Activated naive CD4-positive, alpha-beta T cell treated with anti-CD3 and anti-CD28 coated beads for 36 hours (primary cell): ENCODE results near the gene NCKAP1. TPM values are rescaled to one million over a fixed set of nuclear protein-coding genes. Genes with fewer than 3 reads are reported as not detected.
"Not testable (repeated sequence)": the region's sequence is repeated elsewhere in the genome, so short reads cannot be mapped to it uniquely, and the experiment has no call there.

Experiments used
- CTCF ChIA-PET: fragments of 350-600 bp; sonication (Branson Sonifier 250); formaldehyde crosslinking; loops from one replicate; lab custom pipeline; 2021; ENCODE audit warnings: antibody characterized with exemption; lab: Charles Lee
- DNase-seq: peaks from one replicate; pipeline ENCODE4 v3.0.0-alpha.2; 2020
- H3K27ac Mint-ChIP-seq: one replicate; pipeline ENCODE4 v1.8.0; 2021; ENCODE audit warnings: mild to moderate bottlenecking, mixed read lengths
- H3K27me3 Mint-ChIP-seq: one replicate; pipeline ENCODE4 v1.8.0; 2021; ENCODE audit warnings: low read depth, mixed read lengths
- H3K36me3 Mint-ChIP-seq: one replicate; pipeline ENCODE4 v1.8.0; 2021; ENCODE audit warnings: low read depth, mixed read lengths
- H3K4me1 Mint-ChIP-seq: one replicate; pipeline ENCODE4 v1.8.0; 2021; ENCODE audit warnings: low read depth, mixed read lengths
- H3K4me3 Mint-ChIP-seq: one replicate; pipeline ENCODE4 v1.8.0; 2021; ENCODE audit warnings: mild to moderate bottlenecking, moderate library complexity, mixed read lengths
- H3K9me3 Mint-ChIP-seq: one replicate; pipeline ENCODE4 v1.8.0; 2021; ENCODE audit warnings: mixed read lengths
- intact Hi-C: fragments of 100-400 bp; cut with micrococcal nuclease; formaldehyde crosslinking; loops from one replicate; pipeline ENCODE4 v1.15.1; 2023
- total RNA-seq, 2 experiments: library from RNA; stranded (reverse); gene quantifications; one replicate each; pipeline ENCODE4 v1.2.3, GENCODE V29; 2021

Gene NCKAP1
- total RNA-seq, 2 experiments from 2014 or later: 10.6 to 11.9 TPM

DNA sequence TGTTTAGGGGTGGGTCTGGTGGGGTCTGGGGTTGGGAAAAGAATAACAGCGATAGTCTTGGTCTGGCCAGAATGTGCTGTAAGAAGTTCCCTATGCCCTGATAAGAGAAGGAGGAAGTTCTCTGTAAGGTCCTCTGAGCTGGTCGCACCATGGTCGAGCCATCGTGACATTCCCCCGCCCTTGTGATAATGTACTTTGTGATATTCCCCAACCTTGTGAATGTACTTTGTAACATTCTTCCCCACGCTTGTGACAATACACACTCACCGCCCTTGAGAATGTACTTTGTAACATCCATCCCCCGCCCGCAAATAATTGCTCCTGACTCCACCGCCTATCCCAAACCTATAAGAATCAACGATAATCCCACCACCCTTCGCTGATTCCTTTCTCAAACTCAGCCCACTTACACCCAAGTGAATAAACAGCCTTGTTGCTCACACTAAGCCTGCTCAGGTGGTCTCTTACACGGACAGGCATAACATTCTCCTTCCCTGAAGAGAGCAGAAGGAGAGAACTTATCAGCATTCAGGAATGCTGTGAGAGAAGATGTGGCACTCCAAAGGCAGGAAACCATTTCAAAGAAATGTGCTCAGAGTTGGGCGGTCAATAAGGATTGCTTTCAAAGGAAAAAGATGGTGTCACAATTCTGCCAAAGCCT is 22.4 kb upstream of the NCKAP1 start:
- H3K4me3 Mint-ChIP-seq: no peak overlapping the region
- no peaks in the 10 kb centered on the region for H3K36me3 Mint-ChIP-seq
- peaks cover 14% of the 10 kb centered on the region for H3K27me3 Mint-ChIP-seq
- no peaks in the 10 kb centered on the region for H3K9me3 Mint-ChIP-seq
- H3K4me1 Mint-ChIP-seq: peaks cover 3% of the 10 kb centered on the region
- CTCF ChIA-PET: interaction anchor here (0.5 to 0.9 kb wide), 3 partner anchors 9 to 65 kb away, joined by 3 read pairs; no protein-coding TSS in a partner anchor
- H3K27ac Mint-ChIP-seq: no peak overlapping the region
- intact Hi-C loops: no loop called here
- no peak for DNase-seq

- Mint-ChIP-seq H3K36me3 (no peaks in the 10 kb centered on the region), H3K9me3 (no peaks in the 10 kb centered on the region), H3K4me3 (no peak overlapping the region), H3K27me3 (peaks cover 14% of the 10 kb centered on the region), H3K4me1 (peaks cover 3% of the 10 kb centered on the region), H3K27ac (no peak overlapping the region)
- intact Hi-C loops: no loop called here
- no peak for DNase-seq
- CTCF ChIA-PET: interaction anchor here (0.7 to 1.4 kb wide), 3 partner anchors 11 to 223 kb away, joined by 3 to 4 read pairs (median 3); no protein-coding TSS in a partner anchor
Measured at GRCh38 chr2:183059561-183059960, 21.3 kb upstream of the NCKAP1 start.

DNA sequence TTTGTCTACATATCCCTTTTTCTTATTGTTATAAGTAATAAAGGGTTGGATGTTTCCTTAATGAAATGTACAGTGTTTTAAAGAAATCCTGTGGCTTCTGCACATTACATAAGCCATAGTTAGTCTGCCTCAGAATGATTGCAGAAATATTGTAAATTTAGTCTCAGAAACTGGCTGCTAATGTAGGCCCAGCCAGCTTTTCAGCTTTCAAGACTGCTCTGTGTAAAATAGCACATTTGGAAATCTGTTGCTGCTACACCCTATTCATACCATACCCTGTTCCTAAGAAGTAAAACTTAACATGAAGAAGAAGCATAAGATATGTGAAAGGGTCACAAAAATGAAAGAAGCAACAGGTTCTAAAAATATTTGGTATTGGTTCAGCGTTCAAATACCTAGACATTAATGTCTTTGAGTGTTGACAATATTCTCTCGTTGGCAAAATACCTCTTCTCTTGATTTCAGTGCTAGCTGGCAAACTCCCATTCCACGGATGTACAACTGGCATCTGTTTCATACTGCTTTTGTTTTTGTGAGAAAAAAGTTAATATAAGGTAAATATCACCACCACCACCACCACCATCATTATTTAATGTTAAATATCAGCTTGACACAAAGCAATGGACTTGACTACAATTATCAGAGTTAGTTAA is 19.2 kb upstream of the NCKAP1 start:
- CTCF ChIA-PET: interaction anchor here (0.7 kb wide), 1 partner anchor 21 kb away, joined by 5 read pairs; no protein-coding TSS in a partner anchor
- Mint-ChIP-seq H3K9me3 (no peaks in the 10 kb centered on the region), H3K36me3 (no peaks in the 10 kb centered on the region), H3K27ac (no peak overlapping the region), H3K4me1 (peaks cover 3% of the 10 kb centered on the region), H3K27me3 (peaks cover 13% of the 10 kb centered on the region), H3K4me3 (no peak overlapping the region)
- intact Hi-C loops: no loop called here
- no peak for DNase-seq

- Mint-ChIP-seq H3K4me3 (no peak overlapping the region), H3K27ac (no peak overlapping the region), H3K4me1 (no peaks in the 10 kb centered on the region), H3K27me3 (peaks cover 20% of the 10 kb centered on the region), H3K9me3 (no peaks in the 10 kb centered on the region), H3K36me3 (no peaks in the 10 kb centered on the region)
- intact Hi-C loops: no loop called here
- CTCF ChIA-PET: no interaction called here
- DNase-seq: no peak
Measured at GRCh38 chr2:183049420-183049819, 11.2 kb upstream of the NCKAP1 start.

DNA sequence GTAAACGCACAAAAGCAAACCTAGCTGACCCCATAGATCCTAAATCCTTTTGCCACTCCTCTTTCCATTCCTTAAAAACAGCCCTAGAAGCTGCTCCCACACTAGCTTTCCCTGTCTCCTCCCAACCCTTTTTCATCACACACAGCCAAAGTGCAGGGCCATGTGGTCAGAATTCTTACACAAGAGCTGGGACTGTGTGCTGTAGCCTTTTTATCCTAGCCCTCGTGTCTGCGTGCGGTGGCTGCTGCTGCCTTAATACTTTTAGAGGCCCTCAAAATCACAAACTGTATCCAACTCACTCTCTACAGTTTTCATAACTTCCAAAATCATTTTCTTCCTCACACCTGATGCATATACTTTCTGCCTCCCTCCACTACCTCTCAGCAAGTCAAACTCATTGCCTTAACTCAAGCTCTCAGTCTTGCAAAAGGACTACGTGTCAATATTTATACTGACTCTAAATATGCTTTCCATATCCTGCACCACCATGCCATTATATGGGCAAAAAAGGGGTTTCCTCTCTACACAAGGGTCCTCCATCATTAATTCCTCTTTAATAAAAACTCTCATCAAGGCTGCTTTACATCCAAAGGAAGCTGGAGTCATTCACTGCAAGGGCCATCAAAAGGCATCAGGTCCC is 9.3 kb upstream of the NCKAP1 start:
- H3K27ac Mint-ChIP-seq, H3K4me3 Mint-ChIP-seq, intact Hi-C loops, DNase-seq, CTCF ChIA-PET, H3K9me3 Mint-ChIP-seq, H3K4me1 Mint-ChIP-seq, H3K36me3 Mint-ChIP-seq: not testable (repeated sequence)
- peaks cover 25% of the 10 kb centered on the region for H3K27me3 Mint-ChIP-seq

DNA sequence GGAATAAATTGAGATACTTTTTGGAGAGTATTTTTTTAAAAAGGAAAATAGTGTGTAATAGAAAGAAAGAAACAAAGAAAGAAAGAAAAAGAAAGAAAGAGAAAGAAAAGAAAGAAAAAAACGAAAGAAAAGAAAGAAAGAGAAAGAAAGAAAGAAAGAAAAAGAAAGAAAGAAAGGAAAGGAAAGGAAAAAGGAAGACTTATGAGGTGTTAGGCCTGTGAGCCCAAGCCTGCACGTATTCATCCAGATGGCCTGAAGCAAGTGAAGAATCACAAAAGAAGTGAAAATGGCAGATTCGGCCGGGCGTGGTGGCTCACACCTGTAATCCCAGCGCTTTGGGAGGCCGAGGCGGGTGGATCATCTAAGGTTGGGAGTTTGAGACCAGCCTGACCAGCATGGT is 5.3 kb upstream of the NCKAP1 start:
- H3K4me3 Mint-ChIP-seq, intact Hi-C loops, DNase-seq, H3K36me3 Mint-ChIP-seq, H3K27ac Mint-ChIP-seq, CTCF ChIA-PET, H3K4me1 Mint-ChIP-seq, H3K9me3 Mint-ChIP-seq: not testable (repeated sequence)
- peaks cover 49% of the 10 kb centered on the region for H3K27me3 Mint-ChIP-seq

GRCh38 chr2:183040604-183041003 is 2.3 kb upstream of the NCKAP1 start:
- no peaks in the 10 kb centered on the region for H3K9me3 Mint-ChIP-seq
- intact Hi-C loops: no loop called here
- H3K27ac Mint-ChIP-seq: no peak overlapping the region
- H3K36me3 Mint-ChIP-seq: no peaks in the 10 kb centered on the region
- peaks cover 18% of the 10 kb centered on the region for H3K4me1 Mint-ChIP-seq
- no peak overlapping the region for H3K4me3 Mint-ChIP-seq
- CTCF ChIA-PET: interaction anchor here (0.5 to 1.1 kb wide), 3 partner anchors 24 to 46 kb away, joined by 3 read pairs; no protein-coding TSS in a partner anchor
- peaks cover 49% of the 10 kb centered on the region for H3K27me3 Mint-ChIP-seq
- no peak for DNase-seq

- H3K27ac Mint-ChIP-seq: no peak overlapping the region
Measured at GRCh38 chr2:183037553-183038340, 510 bp downstream of the NCKAP1 start.

GRCh38 chr2:183037074-183037552 is 1.1 kb downstream of the NCKAP1 start:
- Mint-ChIP-seq H3K4me3 (peak overlapping the region; percentile 78), H3K27me3 (peaks cover 52% of the 10 kb centered on the region), H3K36me3 (no peaks in the 10 kb centered on the region), H3K4me1 (peaks cover 22% of the 10 kb centered on the region), H3K9me3 (no peaks in the 10 kb centered on the region), H3K27ac (no peak overlapping the region)
- CTCF ChIA-PET: no interaction called here
- intact Hi-C loops: loop anchor here (10.0 kb wide), 1 partner anchor 1572 kb away; no protein-coding TSS in a partner anchor
- no peak for DNase-seq

More at GRCh38 chr2:183037553-183038340, 510 bp downstream of the NCKAP1 start:
- Mint-ChIP-seq H3K36me3 (no peaks in the 10 kb centered on the region), H3K27me3 (peaks cover 53% of the 10 kb centered on the region), H3K4me3 (peak overlapping the region; percentile 78), H3K4me1 (peaks cover 22% of the 10 kb centered on the region), H3K9me3 (no peaks in the 10 kb centered on the region)
- intact Hi-C loops: loop anchor here (1.0 to 10.0 kb wide), 4 partner anchors 41 to 1573 kb away; partner anchors contain the start of genes DNAJC10, DUSP19 and NUP35
- CTCF ChIA-PET: no interaction called here
- peak; percentile 42 for DNase-seq

DNA sequence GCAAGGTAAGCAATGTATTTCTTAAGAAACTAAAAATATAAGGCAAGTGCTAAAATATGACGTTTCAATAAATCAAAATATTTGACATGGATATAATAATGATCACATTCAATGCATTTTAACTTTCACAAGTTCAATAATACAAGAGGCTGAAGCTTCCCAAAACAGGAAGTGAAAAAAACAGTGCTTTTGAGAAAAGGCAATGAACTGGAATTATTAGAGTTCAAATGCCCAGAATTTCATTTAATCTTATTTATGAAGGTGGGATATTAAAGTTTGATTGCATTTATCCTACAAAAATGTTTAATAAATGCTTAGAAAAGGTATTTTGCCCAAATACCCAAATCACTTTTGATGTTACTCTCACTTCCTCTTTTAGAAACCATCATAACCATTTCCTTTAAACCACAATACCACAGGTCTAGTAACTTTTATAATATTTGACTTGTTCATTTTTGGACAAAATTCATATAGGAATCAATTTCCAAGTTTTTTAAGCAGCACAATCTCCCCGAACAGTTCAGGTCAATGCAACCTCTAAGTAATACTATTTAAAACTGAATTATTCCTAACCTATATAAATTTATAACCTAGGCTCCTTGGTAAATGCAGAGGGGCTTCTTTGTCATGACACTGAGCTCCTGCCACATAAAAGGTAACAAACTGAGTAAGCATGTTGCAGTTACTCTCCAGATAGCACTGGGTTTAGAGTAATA is 2.1 kb downstream of the NCKAP1 start:
- CTCF ChIA-PET: no interaction called here
- no peak overlapping the region for H3K27ac Mint-ChIP-seq
- H3K27me3 Mint-ChIP-seq: peaks cover 52% of the 10 kb centered on the region
- H3K9me3 Mint-ChIP-seq: no peaks in the 10 kb centered on the region
- peaks cover 22% of the 10 kb centered on the region for H3K4me1 Mint-ChIP-seq
- H3K4me3 Mint-ChIP-seq: no peak overlapping the region
- no peaks in the 10 kb centered on the region for H3K36me3 Mint-ChIP-seq
- DNase-seq: no peak
- intact Hi-C loops: loop anchor here (10.0 kb wide), 1 partner anchor 1571 kb away; no protein-coding TSS in a partner anchor

DNA sequence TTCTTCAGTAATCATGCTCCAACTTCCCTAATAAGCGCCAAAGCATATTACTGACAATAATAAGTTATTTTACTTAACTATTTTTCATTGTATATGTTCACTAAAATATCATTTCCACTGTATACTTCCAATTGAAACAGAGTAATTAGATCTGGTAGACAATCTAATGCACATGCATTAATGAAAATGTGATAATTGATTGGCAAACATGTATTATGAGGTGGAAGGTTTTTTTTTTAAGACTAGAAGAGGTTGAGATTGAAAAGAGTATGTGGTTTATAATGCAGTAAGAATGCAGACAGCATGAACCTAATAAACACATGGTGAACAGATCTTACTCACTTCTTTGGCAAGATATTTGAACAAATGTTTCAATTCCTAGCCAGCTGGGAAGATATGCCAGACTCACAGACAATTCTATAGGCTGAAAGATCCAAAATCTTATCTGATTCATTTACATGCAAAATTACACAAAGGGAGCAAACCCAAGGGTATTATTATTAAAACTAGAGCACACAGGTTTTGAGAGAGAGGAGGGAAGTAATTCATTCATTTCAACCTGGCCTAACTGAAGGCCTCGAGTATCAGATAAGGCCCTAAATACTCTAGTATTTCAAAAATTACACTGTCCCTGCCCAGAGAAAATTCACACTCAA is 2.8 kb downstream of the NCKAP1 start:
- H3K9me3 Mint-ChIP-seq: no peaks in the 10 kb centered on the region
- H3K36me3 Mint-ChIP-seq: no peaks in the 10 kb centered on the region
- no peak for DNase-seq
- no peak overlapping the region for H3K4me3 Mint-ChIP-seq
- H3K27ac Mint-ChIP-seq: no peak overlapping the region
- CTCF ChIA-PET: no interaction called here
- peaks cover 22% of the 10 kb centered on the region for H3K4me1 Mint-ChIP-seq
- intact Hi-C loops: loop anchor here (10.0 kb wide), 1 partner anchor 1571 kb away; no protein-coding TSS in a partner anchor
- H3K27me3 Mint-ChIP-seq: peaks cover 51% of the 10 kb centered on the region
